HepG2 (cell line): Measurements from ENCODE around the gene KIF9.

ENCODE experiments used
- BHLHE40 ChIP-seq: IDR thresholded peaks from 2 replicates; pipeline ENCODE4 v1.6.1; 2011; ENCODE audit warnings: low read length, improper control_type of control experiment
- CHD4 ChIP-seq: fragments of 200-600 bp; sonication (generic); IDR thresholded peaks from 2 replicates; pipeline ENCODE4 v1.7.0; 2017; ENCODE audit warnings: mild to moderate bottlenecking, low read length, borderline replicate concordance
- CTCF ChIP-seq: sonication (generic); formaldehyde crosslinking; IDR thresholded peaks from 2 replicates; pipeline ENCODE4 v1.5.0; 2020; ENCODE audit warnings: mild to moderate bottlenecking, missing genetic modification reagents, moderate library complexity
- HCFC1 ChIP-seq: fragments of 150-350 bp; IDR thresholded peaks from 2 replicates; pipeline ENCODE4 v1.6.1; 2014; ENCODE audit warnings: low read depth, low read length
- MAX ChIP-seq: IDR thresholded peaks from 2 replicates; pipeline ENCODE4 v1.6.1; 2012; ENCODE audit warnings: inconsistent platforms
- NFE2L1 ChIP-seq: sonication (generic); formaldehyde crosslinking; IDR thresholded peaks from 2 replicates; pipeline ENCODE4 v1.4.0; 2020; ENCODE audit warnings: missing genetic modification reagents, mild to moderate bottlenecking, borderline replicate concordance
- NR2C2 ChIP-seq: sonication (generic); formaldehyde crosslinking; IDR thresholded peaks from 2 replicates; pipeline ENCODE4 v1.4.0; 2020; ENCODE audit warnings: missing genetic modification reagents, mild to moderate bottlenecking, moderate library complexity, borderline replicate concordance
- RAD51 ChIP-seq: fragments of 450-650 bp; IDR thresholded peaks from 2 replicates; pipeline ENCODE4 v1.6.1; 2016; ENCODE audit warnings: borderline replicate concordance
- RELA ChIP-seq: sonication (generic); formaldehyde crosslinking; IDR thresholded peaks from 2 replicates; pipeline ENCODE4 v1.4.0; 2020; ENCODE audit warnings: missing genetic modification reagents
- TRIM24 ChIP-seq: sonication (generic); formaldehyde crosslinking; IDR thresholded peaks from 2 replicates; pipeline ENCODE4 v1.8.0; 2022; ENCODE audit warnings: mild to moderate bottlenecking, missing genetic modification reagents
- ZKSCAN1 ChIP-seq: fragments of 150-350 bp; IDR thresholded peaks from 2 replicates; pipeline ENCODE4 v1.6.1; 2014; ENCODE audit warnings: low read length
- ZNF567 ChIP-seq: sonication (generic); formaldehyde crosslinking; IDR thresholded peaks from 2 replicates; pipeline ENCODE4 v1.8.1; 2023; ENCODE audit warnings: mild to moderate bottlenecking, missing genetic modification reagents, borderline replicate concordance

GRCh38 chr3:47186285-47186684, 96.3 kb downstream of the KIF9 start:
- TF ChIP-seq RAD51 (no peak), CTCF (no peak), NR2C2 (CRISPR knock-in tag) (no peak), ZKSCAN1 (no peak), NFE2L1 (no peak), HCFC1 (no peak), MAX (no peak), ZNF567 (CRISPR knock-in tag) (no peak), RELA (no peak), CHD4 (no peak), BHLHE40 (no peak), TRIM24 (CRISPR knock-in tag) (no peak)
